ENCODE measurements around the gene CDC25A. TPM values are rescaled to one million over a fixed set of nuclear protein-coding genes. Genes with fewer than 3 reads are reported as not detected.

Gene CDC25A
- total and polyA plus RNA-seq, 2 experiments from 2014 or later, result 17.7 to 126 TPM

GRCh38 chr3:48220746-48221145 lies 32.5 kb upstream of the CDC25A start:
- H3K4me1 Mint-ChIP-seq, result no peaks in the 10 kb centered on the region; the same call in 2 of the 3 replicates

More at GRCh38 chr3:48220746-48221145, 32.5 kb upstream of the CDC25A start:
- no peaks in the 10 kb centered on the region for H3K36me3 ChIP-seq (ENCODE audit: insufficient read depth)
- H3K4me3 Mint-ChIP-seq, result no peak overlapping the region
- no peaks in the 10 kb centered on the region for H4K20me1 ChIP-seq (replicated peaks; ENCODE audit: insufficient read depth)
- H3K27me3 Mint-ChIP-seq (ENCODE audit: insufficient read depth, low read depth, poor library complexity), result peaks cover 17% of the 10 kb centered on the region
- H3K9me3 Mint-ChIP-seq, result peaks cover 4% of the 10 kb centered on the region; the same call in 1 of the 3 replicates
- H3K9me2 ChIP-seq (ENCODE audit: insufficient read depth), result no peaks in the 10 kb centered on the region
- H3K27ac ChIP-seq (ENCODE audit: low read depth), result no peak overlapping the region
- H3K27me3 ChIP-seq (ENCODE audit: insufficient read depth), result no peaks in the 10 kb centered on the region
- no peak overlapping the region for H3K4me2 ChIP-seq
- no peak for DNase-seq (ENCODE audit: low spot score)
- no peak overlapping the region for H3K4me3 ChIP-seq
- no peak overlapping the region for H3K27ac Mint-ChIP-seq
- ATAC-seq, result no peak
- TF ChIP-seq NANOG (IDR thresholded peaks at IDR 0.05; ENCODE audit: borderline replicate concordance) (no peak), CREB1 (CRISPR knock-in tag; IDR thresholded peaks at IDR 0.05; ENCODE audit: low read depth) (no peak), ZNF331 (CRISPR knock-in tag; IDR thresholded peaks at IDR 0.05; ENCODE audit: low read depth) (no peak), EZH2 (IDR thresholded peaks at IDR 0.05; ENCODE audit: low read depth, unreplicated experiment) (no peak), EZH2phosphoT487 (IDR thresholded peaks at IDR 0.05; ENCODE audit: unreplicated experiment) (no peak), STAT1 (IDR thresholded peaks at IDR 0.05; ENCODE audit: unreplicated experiment) (no peak), ZNF114 (CRISPR knock-in tag; IDR thresholded peaks at IDR 0.05) (no peak), CTCF (conservative IDR thresholded peaks at IDR 0.05; ENCODE audit: low read depth in 2 of 2) (no peak), POLR2AphosphoS5 (IDR thresholded peaks at IDR 0.05; ENCODE audit: low read depth) (no peak), ETS1 (IDR thresholded peaks at IDR 0.05) (no peak), JUNB (IDR thresholded peaks at IDR 0.05; ENCODE audit: unreplicated experiment) (no peak)
- TF ChIP-seq, protein P1, sequence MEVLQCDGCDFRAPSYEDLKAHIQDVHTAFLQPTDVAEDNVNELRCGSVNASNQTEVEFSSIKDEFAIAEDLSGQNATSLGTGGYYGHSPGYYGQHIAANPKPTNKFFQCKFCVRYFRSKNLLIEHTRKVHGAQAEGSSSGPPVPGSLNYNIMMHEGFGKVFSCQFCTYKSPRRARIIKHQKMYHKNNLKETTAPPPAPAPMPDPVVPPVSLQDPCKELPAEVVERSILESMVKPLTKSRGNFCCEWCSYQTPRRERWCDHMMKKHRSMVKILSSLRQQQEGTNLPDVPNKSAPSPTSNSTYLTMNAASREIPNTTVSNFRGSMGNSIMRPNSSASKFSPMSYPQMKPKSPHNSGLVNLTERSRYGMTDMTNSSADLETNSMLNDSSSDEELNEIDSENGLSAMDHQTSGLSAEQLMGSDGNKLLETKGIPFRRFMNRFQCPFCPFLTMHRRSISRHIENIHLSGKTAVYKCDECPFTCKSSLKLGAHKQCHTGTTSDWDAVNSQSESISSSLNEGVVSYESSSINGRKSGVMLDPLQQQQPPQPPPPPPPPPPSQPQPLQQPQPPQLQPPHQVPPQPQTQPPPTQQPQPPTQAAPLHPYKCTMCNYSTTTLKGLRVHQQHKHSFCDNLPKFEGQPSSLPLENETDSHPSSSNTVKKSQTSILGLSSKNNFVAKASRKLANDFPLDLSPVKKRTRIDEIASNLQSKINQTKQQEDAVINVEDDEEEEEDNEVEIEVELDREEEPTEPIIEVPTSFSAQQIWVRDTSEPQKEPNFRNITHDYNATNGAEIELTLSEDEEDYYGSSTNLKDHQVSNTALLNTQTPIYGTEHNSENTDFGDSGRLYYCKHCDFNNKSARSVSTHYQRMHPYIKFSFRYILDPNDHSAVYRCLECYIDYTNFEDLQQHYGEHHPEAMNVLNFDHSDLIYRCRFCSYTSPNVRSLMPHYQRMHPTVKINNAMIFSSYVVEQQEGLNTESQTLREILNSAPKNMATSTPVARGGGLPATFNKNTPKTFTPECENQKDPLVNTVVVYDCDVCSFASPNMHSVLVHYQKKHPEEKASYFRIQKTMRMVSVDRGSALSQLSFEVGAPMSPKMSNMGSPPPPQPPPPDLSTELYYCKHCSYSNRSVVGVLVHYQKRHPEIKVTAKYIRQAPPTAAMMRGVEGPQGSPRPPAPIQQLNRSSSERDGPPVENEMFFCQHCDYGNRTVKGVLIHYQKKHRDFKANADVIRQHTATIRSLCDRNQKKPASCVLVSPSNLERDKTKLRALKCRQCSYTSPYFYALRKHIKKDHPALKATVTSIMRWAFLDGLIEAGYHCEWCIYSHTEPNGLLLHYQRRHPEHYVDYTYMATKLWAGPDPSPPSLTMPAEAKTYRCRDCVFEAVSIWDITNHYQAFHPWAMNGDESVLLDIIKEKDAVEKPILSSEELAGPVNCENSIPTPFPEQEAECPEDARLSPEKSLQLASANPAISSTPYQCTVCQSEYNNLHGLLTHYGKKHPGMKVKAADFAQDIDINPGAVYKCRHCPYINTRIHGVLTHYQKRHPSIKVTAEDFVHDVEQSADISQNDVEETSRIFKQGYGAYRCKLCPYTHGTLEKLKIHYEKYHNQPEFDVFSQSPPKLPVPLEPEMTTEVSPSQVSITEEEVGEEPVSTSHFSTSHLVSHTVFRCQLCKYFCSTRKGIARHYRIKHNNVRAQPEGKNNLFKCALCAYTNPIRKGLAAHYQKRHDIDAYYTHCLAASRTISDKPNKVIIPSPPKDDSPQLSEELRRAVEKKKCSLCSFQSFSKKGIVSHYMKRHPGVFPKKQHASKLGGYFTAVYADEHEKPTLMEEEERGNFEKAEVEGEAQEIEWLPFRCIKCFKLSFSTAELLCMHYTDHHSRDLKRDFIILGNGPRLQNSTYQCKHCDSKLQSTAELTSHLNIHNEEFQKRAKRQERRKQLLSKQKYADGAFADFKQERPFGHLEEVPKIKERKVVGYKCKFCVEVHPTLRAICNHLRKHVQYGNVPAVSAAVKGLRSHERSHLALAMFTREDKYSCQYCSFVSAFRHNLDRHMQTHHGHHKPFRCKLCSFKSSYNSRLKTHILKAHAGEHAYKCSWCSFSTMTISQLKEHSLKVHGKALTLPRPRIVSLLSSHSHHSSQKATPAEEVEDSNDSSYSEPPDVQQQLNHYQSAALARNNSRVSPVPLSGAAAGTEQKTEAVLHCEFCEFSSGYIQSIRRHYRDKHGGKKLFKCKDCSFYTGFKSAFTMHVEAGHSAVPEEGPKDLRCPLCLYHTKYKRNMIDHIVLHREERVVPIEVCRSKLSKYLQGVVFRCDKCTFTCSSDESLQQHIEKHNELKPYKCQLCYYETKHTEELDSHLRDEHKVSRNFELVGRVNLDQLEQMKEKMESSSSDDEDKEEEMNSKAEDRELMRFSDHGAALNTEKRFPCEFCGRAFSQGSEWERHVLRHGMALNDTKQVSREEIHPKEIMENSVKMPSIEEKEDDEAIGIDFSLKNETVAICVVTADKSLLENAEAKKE (CRISPR knock-in tag; IDR thresholded peaks at IDR 0.05), result no peak
- TF ChIP-seq, protein P2, sequence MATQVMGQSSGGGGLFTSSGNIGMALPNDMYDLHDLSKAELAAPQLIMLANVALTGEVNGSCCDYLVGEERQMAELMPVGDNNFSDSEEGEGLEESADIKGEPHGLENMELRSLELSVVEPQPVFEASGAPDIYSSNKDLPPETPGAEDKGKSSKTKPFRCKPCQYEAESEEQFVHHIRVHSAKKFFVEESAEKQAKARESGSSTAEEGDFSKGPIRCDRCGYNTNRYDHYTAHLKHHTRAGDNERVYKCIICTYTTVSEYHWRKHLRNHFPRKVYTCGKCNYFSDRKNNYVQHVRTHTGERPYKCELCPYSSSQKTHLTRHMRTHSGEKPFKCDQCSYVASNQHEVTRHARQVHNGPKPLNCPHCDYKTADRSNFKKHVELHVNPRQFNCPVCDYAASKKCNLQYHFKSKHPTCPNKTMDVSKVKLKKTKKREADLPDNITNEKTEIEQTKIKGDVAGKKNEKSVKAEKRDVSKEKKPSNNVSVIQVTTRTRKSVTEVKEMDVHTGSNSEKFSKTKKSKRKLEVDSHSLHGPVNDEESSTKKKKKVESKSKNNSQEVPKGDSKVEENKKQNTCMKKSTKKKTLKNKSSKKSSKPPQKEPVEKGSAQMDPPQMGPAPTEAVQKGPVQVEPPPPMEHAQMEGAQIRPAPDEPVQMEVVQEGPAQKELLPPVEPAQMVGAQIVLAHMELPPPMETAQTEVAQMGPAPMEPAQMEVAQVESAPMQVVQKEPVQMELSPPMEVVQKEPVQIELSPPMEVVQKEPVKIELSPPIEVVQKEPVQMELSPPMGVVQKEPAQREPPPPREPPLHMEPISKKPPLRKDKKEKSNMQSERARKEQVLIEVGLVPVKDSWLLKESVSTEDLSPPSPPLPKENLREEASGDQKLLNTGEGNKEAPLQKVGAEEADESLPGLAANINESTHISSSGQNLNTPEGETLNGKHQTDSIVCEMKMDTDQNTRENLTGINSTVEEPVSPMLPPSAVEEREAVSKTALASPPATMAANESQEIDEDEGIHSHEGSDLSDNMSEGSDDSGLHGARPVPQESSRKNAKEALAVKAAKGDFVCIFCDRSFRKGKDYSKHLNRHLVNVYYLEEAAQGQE (IDR thresholded peaks at IDR 0.05; ENCODE audit: unreplicated experiment), result no peak
- H3K4me1 ChIP-seq (ENCODE audit: insufficient read depth), result no peaks in the 10 kb centered on the region
- H3F3A ChIP-seq (replicated peaks; ENCODE audit: low read depth), result no peaks in the 10 kb centered on the region
- no peaks in the 10 kb centered on the region for H3K79me2 ChIP-seq (replicated peaks; ENCODE audit: insufficient read depth)
- no peak overlapping the region for H2AFZ ChIP-seq
- H3K36me3 Mint-ChIP-seq (ENCODE audit: low read depth), result no peaks in the 10 kb centered on the region; the same call in 2 of the 3 replicates

Measured in GM23338 (cell line).